GM12878 (cell line): ENCODE results near the gene DND1. TPM values are rescaled to one million over a fixed set of nuclear protein-coding genes. Genes with fewer than 3 reads are reported as not detected.

ENCODE experiments used
- BCL11A ChIP-seq: IDR thresholded peaks from 2 replicates; pipeline ENCODE4 v1.6.1; 2011; ENCODE audit warnings: low read depth, low read length
- CBX3 ChIP-seq: fragments of 200-600 bp; sonication (generic); IDR thresholded peaks from 2 replicates; pipeline ENCODE4 v1.6.1; 2016; ENCODE audit warnings: low read depth, borderline replicate concordance
- CREM ChIP-seq: IDR thresholded peaks from 2 replicates; pipeline ENCODE4 v1.6.1; 2014; ENCODE audit warnings: antibody characterized with exemption, low read depth
- EGR1 ChIP-seq, 2 experiments: IDR thresholded peaks; 1 replicate in 1 of 2; 2 replicates in 1 of 2; pipeline ENCODE4 v1.6.1; 2011 to 2012; ENCODE audit warnings: low read depth in 2 of 2, low read length in 2 of 2, borderline replicate concordance in 1 of 2, mild to moderate bottlenecking in 1 of 2, moderate library complexity in 1 of 2
- KDM1A ChIP-seq: fragments of 200-600 bp; sonication (generic); IDR thresholded peaks from 2 replicates; pipeline ENCODE4 v1.6.1; 2016; ENCODE audit warnings: borderline replicate concordance
- MEF2A ChIP-seq: IDR thresholded peaks from 2 replicates; pipeline ENCODE4 v1.6.1; 2011; ENCODE audit warnings: low read depth, mild to moderate bottlenecking, low read length, moderate library complexity; ENCODE audit not compliant: insufficient read depth
- NFIC ChIP-seq: IDR thresholded peaks from 2 replicates; pipeline ENCODE4 v1.6.1; 2012; ENCODE audit warnings: low read depth, mild to moderate bottlenecking, inconsistent platforms, low read length, moderate library complexity
- POLR2A ChIP-seq: IDR thresholded peaks from 2 replicates; pipeline ENCODE4 v1.6.1; 2011; ENCODE audit warnings: low read depth, mild to moderate bottlenecking, low read length
- RCOR1 ChIP-seq: conservative IDR thresholded peaks from 2 replicates; pipeline ENCODE4 v1.6.1; 2012; ENCODE audit warnings: low read depth, low read length, improper control_type of control experiment
- REST ChIP-seq: IDR thresholded peaks from 2 replicates; pipeline ENCODE4 v1.6.1; 2012; ENCODE audit warnings: mild to moderate bottlenecking, low read depth, low read length
- SMARCA5 ChIP-seq: fragments of 450-650 bp; IDR thresholded peaks from 2 replicates; pipeline ENCODE4 v1.6.1; 2017; ENCODE audit warnings: mild to moderate bottlenecking
- SREBF2 ChIP-seq: IDR thresholded peaks from 2 replicates; pipeline ENCODE4 v1.6.1; 2012; ENCODE audit warnings: mild to moderate bottlenecking, low read length
- TCF12 ChIP-seq: IDR thresholded peaks from 2 replicates; pipeline ENCODE4 v1.6.1; 2011; ENCODE audit warnings: low read depth, mild to moderate bottlenecking, low read length
- USF2 ChIP-seq: IDR thresholded peaks from 2 replicates; pipeline ENCODE4 v1.6.1; 2011; ENCODE audit warnings: low read depth, low read length, improper control_type of control experiment, borderline replicate concordance
- polyA plus RNA-seq, 11 experiments: library from polyadenylated mRNA; depleted of rRNA in 4 of 11; unstranded in 6 of 11; stranded (reverse) in 5 of 11; fragments of >200 nt; fragmentation: Nextera tagmentation in 4 of 11; fragmentation: Illumina TruSeq in 1 of 11; extraction: Ambion mirVana in 4 of 11; extraction: Trizol in 1 of 11; gene quantifications; 1 replicate in 1 of 11; 2 replicates in 10 of 11; pipeline versions ENCODE4 v1.2.1 to v1.2.3, GENCODE V29; 2011 to 2016; ENCODE audit warnings: inconsistent platforms in 2 of 11, missing spikeins in 2 of 11, low read depth in 1 of 11
- total RNA-seq, 4 experiments: library from RNA; depleted of rRNA in 3 of 4; stranded (reverse); fragments of >200 nt in 3 of 4; fragmentation: Illumina TruSeq in 1 of 4; extraction: Trizol in 1 of 4; gene quantifications; 2 replicates each; pipeline versions ENCODE4 v1.2.1 to v1.2.3, GENCODE V29; 2013 to 2021
- TF ChIP-seq, protein P1 (sequence below): IDR thresholded peaks from 2 replicates; pipeline ENCODE4 v1.6.1; 2011; ENCODE audit warnings: borderline replicate concordance, low read depth, mild to moderate bottlenecking, moderate library complexity, mixed read lengths, low read length; ENCODE audit not compliant: insufficient read depth; ENCODE audit errors: extremely low read length
- TF ChIP-seq, protein P2 (sequence below): IDR thresholded peaks from 2 replicates; pipeline ENCODE4 v1.6.1; 2011; ENCODE audit warnings: borderline replicate concordance, low read depth, mild to moderate bottlenecking, moderate library complexity, low read length; ENCODE audit not compliant: insufficient read depth, poor library complexity, severe bottlenecking
- TF ChIP-seq, protein P3 (sequence below): fragments of 450-650 bp; IDR thresholded peaks from 2 replicates; pipeline ENCODE4 v1.6.1; 2016; ENCODE audit warnings: mild to moderate bottlenecking, moderate library complexity, borderline replicate concordance

DND1 gene
- total and polyA plus RNA-seq, 10 of the 15 experiments (the other 5 are each of a cell fraction or from before 2014, with no cell fraction given) = 0.15 to 2.9 (median 0.73) TPM; not detected in 2

GRCh38 chr5:140690941-140691924, 17.9 kb upstream of the DND1 start, which contains the start of the genes HARS1 and HARS2 (continued):
- TF ChIP-seq, protein P1, sequence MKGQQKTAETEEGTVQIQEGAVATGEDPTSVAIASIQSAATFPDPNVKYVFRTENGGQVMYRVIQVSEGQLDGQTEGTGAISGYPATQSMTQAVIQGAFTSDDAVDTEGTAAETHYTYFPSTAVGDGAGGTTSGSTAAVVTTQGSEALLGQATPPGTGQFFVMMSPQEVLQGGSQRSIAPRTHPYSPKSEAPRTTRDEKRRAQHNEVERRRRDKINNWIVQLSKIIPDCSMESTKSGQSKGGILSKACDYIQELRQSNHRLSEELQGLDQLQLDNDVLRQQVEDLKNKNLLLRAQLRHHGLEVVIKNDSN = no peak
- no peak for TF ChIP-seq USF2
- peak in 1 of 2 experiments; percentile 54; a peak in 1 of 3 replicates for TF ChIP-seq EGR1 (IDR thresholded peaks at IDR 0.05; ENCODE audit: borderline replicate concordance in 1 of 2, low read depth in 2 of 2, low read length in 2 of 2)
- no peak for TF ChIP-seq TCF12
- TF ChIP-seq CREM = peak; percentile 58; the same call in 1 of the 2 replicates
- TF ChIP-seq RCOR1 = 0 out of 2 replicates have a peak, but pooled peaks have one; percentile 27
- TF ChIP-seq BCL11A = no peak
- TF ChIP-seq REST = no peak
- TF ChIP-seq, protein P2, sequence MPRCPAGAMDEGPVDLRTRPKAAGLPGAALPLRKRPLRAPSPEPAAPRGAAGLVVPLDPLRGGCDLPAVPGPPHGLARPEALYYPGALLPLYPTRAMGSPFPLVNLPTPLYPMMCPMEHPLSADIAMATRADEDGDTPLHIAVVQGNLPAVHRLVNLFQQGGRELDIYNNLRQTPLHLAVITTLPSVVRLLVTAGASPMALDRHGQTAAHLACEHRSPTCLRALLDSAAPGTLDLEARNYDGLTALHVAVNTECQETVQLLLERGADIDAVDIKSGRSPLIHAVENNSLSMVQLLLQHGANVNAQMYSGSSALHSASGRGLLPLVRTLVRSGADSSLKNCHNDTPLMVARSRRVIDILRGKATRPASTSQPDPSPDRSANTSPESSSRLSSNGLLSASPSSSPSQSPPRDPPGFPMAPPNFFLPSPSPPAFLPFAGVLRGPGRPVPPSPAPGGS = peak; percentile 62
- no peak for TF ChIP-seq NFIC
- TF ChIP-seq, protein P3, sequence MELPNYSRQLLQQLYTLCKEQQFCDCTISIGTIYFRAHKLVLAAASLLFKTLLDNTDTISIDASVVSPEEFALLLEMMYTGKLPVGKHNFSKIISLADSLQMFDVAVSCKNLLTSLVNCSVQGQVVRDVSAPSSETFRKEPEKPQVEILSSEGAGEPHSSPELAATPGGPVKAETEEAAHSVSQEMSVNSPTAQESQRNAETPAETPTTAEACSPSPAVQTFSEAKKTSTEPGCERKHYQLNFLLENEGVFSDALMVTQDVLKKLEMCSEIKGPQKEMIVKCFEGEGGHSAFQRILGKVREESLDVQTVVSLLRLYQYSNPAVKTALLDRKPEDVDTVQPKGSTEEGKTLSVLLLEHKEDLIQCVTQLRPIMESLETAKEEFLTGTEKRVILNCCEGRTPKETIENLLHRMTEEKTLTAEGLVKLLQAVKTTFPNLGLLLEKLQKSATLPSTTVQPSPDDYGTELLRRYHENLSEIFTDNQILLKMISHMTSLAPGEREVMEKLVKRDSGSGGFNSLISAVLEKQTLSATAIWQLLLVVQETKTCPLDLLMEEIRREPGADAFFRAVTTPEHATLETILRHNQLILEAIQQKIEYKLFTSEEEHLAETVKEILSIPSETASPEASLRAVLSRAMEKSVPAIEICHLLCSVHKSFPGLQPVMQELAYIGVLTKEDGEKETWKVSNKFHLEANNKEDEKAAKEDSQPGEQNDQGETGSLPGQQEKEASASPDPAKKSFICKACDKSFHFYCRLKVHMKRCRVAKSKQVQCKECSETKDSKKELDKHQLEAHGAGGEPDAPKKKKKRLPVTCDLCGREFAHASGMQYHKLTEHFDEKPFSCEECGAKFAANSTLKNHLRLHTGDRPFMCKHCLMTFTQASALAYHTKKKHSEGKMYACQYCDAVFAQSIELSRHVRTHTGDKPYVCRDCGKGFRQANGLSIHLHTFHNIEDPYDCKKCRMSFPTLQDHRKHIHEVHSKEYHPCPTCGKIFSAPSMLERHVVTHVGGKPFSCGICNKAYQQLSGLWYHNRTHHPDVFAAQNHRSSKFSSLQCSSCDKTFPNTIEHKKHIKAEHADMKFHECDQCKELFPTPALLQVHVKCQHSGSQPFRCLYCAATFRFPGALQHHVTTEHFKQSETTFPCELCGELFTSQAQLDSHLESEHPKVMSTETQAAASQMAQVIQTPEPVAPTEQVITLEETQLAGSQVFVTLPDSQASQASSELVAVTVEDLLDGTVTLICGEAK = peak; percentile 96
- TF ChIP-seq SREBF2 = peak; percentile 43; the same call in 1 of the 2 replicates
- TF ChIP-seq MEF2A = 0 out of 2 replicates have a peak, but pooled peaks have one; percentile 60
- TF ChIP-seq KDM1A = no peak
- peak; percentile 65; the same call in 1 of the 2 replicates for TF ChIP-seq SMARCA5
- peak; percentile 97 for TF ChIP-seq POLR2A
- no peak for TF ChIP-seq CBX3
